ENCODE data around the gene MARK4. TPM values are rescaled to one million over a fixed set of nuclear protein-coding genes. Genes with fewer than 3 reads are reported as not detected.

The MARK4 gene
- total RNA-seq, 4 donors from 2014 or later, result 12.2 to 42.5 (median 22.1) TPM

DNA sequence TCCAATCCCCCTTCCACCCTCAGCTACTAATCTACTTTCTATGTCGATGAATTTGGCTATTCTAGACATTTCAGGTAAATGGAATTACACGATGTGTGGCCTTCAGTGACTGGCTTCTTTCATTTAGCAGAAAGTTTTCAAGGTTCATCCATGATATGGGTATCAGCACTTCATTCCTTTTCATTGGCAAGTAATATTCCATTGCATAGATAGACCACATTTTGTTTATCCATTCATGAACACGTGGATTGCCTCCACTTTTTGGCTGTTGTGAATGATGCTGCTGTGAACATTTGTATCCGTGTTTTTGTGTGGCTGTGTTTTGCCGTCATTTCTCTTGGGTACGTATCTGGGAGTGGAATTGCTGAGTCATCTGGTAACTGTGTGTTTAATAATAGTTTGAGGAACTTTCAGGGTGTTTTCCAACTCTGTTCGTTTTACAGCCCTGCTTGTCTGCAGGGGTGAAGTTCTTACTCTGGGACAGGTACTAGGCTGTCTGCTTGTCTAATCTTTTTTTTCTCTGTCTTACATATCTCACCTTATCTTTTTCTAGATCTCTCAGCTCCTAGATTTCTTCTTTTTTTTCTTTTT lies 32.5 kb downstream of the MARK4 start:
- Histone ChIP-seq H3K4me1 (no peaks in the 10 kb centered on the region), H3K4me3 (no peak overlapping the region), H3K36me3 (peaks cover 0 to 42% of the 10 kb centered on the region in 2 donors), H3K27ac (no peak overlapping the region), H3K9me3 (no peaks in the 10 kb centered on the region), H3K27me3 (no peaks in the 10 kb centered on the region)
- intact Hi-C loops (cut with DNase I; ENCODE audit: low total_unique reads) (no loop called here), in situ Hi-C loops (cut with MboI; ENCODE audit: low sequenced_read_pairs in 4 of 4) (no loop called here)
- TF ChIP-seq POLR2A (IDR thresholded peaks at IDR 0.05), result no peak
- TF ChIP-seq, protein P1, sequence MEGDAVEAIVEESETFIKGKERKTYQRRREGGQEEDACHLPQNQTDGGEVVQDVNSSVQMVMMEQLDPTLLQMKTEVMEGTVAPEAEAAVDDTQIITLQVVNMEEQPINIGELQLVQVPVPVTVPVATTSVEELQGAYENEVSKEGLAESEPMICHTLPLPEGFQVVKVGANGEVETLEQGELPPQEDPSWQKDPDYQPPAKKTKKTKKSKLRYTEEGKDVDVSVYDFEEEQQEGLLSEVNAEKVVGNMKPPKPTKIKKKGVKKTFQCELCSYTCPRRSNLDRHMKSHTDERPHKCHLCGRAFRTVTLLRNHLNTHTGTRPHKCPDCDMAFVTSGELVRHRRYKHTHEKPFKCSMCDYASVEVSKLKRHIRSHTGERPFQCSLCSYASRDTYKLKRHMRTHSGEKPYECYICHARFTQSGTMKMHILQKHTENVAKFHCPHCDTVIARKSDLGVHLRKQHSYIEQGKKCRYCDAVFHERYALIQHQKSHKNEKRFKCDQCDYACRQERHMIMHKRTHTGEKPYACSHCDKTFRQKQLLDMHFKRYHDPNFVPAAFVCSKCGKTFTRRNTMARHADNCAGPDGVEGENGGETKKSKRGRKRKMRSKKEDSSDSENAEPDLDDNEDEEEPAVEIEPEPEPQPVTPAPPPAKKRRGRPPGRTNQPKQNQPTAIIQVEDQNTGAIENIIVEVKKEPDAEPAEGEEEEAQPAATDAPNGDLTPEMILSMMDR (IDR thresholded peaks at IDR 0.05 in 4 of 5, conservative IDR thresholded peaks at IDR 0.05 in 1 of 5), result no peak
- ATAC-seq (no peak), DNase-seq (no peak)

DNA sequence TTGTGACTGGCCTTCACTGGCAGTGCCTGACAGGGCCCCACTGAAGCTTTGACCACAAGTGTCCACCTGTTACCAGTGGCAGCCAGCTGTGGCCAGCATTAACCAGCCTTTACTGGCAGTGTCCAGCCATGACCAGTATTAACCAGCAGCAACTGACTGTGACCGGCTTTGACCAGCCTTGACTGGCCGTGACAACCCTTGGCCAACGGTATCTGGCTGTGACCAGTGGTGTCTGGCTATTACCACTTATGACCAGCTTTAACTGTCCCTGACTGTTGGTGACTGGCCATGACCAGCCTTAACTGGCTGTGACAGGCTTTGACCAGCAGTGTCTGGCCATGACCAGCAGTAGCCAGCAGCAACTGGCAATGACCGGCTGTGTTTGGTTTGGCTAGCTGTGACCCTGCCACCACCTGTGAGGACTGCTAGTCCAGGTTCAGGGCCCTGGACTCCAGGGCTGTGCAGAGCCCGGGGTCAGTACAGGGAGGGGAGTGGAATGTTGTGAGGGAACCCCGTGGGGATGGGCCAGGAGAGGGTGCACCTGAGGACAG lies 39.4 kb downstream of the MARK4 start:
- Histone ChIP-seq H3K36me3 (peaks cover 0 to 12% of the 10 kb centered on the region in 2 donors), H3K27ac (no peak overlapping the region), H3K4me1 (no peaks in the 10 kb centered on the region), H3K9me3 (peaks cover 0 to 3% (median 0%) of the 10 kb centered on the region in 3 donors), H3K27me3 (no peaks in the 10 kb centered on the region), H3K4me3 (no peak overlapping the region)
- TF ChIP-seq, protein P1 (IDR thresholded peaks at IDR 0.05 in 4 of 5, conservative IDR thresholded peaks at IDR 0.05 in 1 of 5), result no peak
- no peak for TF ChIP-seq POLR2A (IDR thresholded peaks at IDR 0.05)
- intact Hi-C loops (cut with DNase I; ENCODE audit: low total_unique reads) (no loop called here), in situ Hi-C loops (cut with MboI; ENCODE audit: low sequenced_read_pairs in 4 of 4) (no loop called here)
- no peak for ATAC-seq
- DNase-seq, result no peak

DNA sequence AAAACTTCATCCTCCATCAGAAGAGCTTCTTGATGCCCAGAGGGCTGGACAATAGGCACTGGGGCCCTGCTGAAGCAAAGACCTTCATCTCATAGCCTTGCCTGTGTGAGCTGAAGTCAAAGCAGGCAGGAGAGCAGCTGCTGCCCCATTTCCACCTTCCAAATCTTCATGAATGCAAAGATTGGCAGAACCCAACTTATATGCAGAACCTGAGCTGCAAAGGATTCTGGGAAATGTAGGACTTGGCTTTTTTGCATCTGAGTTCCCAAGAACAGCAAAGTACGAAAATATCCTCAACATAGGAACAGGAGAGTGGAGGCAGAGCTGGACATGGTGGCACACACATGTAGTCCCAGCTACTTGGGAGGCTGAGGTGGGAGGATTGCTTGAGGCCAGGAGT lies 40.8 kb downstream of the MARK4 start:
- Histone ChIP-seq H3K27me3 (no peaks in the 10 kb centered on the region), H3K9me3 (peaks cover 0 to 3% (median 0%) of the 10 kb centered on the region in 3 donors), H3K36me3 (peaks cover 0 to 12% of the 10 kb centered on the region in 2 donors), H3K27ac (no peak overlapping the region), H3K4me3 (no peak overlapping the region), H3K4me1 (no peaks in the 10 kb centered on the region)
- ATAC-seq (no peak), DNase-seq (no peak)
- intact Hi-C loops (cut with DNase I; ENCODE audit: low total_unique reads) (no loop called here), in situ Hi-C loops (cut with MboI; ENCODE audit: low sequenced_read_pairs in 4 of 4) (no loop called here)
- TF ChIP-seq POLR2A (IDR thresholded peaks at IDR 0.05), result no peak
- TF ChIP-seq, protein P1 (IDR thresholded peaks at IDR 0.05 in 4 of 5, conservative IDR thresholded peaks at IDR 0.05 in 1 of 5), result no peak

DNA sequence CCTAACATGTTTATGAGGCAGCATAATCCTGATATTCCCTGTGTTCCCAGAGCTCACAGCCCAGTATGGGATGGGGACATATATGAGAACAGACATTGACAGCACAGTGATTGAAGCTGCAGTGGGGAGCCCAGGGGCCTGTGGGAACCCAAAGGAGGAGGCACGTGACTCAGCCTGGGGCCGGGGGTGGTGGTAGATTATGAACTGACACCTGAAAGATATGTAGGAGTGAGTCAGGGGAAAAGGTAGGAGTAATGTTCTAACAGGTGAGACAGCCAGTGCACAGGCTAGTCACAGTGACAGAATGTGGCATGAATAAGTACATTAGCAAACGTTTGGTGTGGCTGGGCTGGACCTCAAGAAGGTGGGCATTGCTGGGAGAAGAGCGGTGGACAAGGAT lies 42.6 kb downstream of the MARK4 start:
- DNase-seq, result no peak
- no peak for ATAC-seq
- Histone ChIP-seq H3K27me3 (no peaks in the 10 kb centered on the region), H3K27ac (no peak overlapping the region), H3K36me3 (peaks cover 0 to 4% of the 10 kb centered on the region in 2 donors), H3K4me3 (no peak overlapping the region), H3K9me3 (peaks cover 0 to 3% (median 0%) of the 10 kb centered on the region in 3 donors), H3K4me1 (no peaks in the 10 kb centered on the region)
- TF ChIP-seq POLR2A (IDR thresholded peaks at IDR 0.05), result no peak
- TF ChIP-seq, protein P1 (IDR thresholded peaks at IDR 0.05 in 4 of 5, conservative IDR thresholded peaks at IDR 0.05 in 1 of 5), result no peak
- intact Hi-C loops (cut with DNase I; ENCODE audit: low total_unique reads), result no loop called here
- in situ Hi-C loops (cut with MboI; ENCODE audit: low sequenced_read_pairs in 4 of 4), result no loop called here
